ENCODE data around the gene WNT7B. TPM values are rescaled to one million over a fixed set of nuclear protein-coding genes. Genes with fewer than 3 reads are reported as not detected.
A peak's percentile ranks its signal among the peaks of the same experiment; 100 is the strongest.

The WNT7B gene
- total RNA-seq, 2 experiments from 2014 or later, result not detected

DNA sequence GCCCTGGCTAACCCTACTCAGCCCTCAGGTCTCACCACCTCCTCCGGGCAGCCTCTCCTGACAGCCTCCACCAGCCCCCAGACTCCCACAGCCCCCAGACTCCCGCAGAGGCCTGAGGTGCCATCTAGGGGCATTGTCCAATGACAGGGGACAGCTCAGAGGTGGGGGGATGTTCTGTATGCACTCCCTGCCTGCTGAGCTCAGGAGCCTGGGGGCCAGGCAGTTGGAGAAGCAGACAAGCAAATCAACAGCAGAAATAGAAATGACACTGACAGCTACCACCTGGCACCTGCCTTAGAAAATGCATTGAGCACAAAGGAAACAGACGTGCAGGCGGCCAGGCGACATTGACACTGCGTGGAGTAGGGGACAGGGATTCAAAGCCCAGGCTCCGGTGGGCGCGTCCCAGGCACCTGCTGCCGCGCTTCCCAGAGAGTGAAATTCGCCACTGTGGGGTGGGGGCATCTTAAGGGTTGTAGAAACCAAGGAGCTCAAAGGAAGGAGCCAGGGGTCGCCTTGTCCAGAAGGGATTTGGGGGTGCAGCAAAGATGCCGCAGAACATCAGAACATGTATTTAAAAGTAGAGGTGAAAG lies 22.5 kb upstream of the WNT7B start:
- H3K9me3 Mint-ChIP-seq (ENCODE audit: insufficient read depth), result no peaks in the 10 kb centered on the region
- H3K4me3 Mint-ChIP-seq, result no peak overlapping the region
- no peaks in the 10 kb centered on the region for H3K36me3 Mint-ChIP-seq (ENCODE audit: low read depth)
- H3K27me3 Mint-ChIP-seq (ENCODE audit: low read depth), result no peaks in the 10 kb centered on the region
- POLR2A ChIA-PET, result interaction anchor here (1.1 kb wide), 1 partner anchor 9 kb away, joined by 3 read pairs; no protein-coding TSS in a partner anchor
- H3K4me1 Mint-ChIP-seq (ENCODE audit: low read depth), result peaks cover 27% of the 10 kb centered on the region
- ATAC-seq, result no peak
- DNase-seq, result no peak
- CTCF ChIA-PET, result no interaction called here
- H3K27ac Mint-ChIP-seq, result no peak overlapping the region

DNA sequence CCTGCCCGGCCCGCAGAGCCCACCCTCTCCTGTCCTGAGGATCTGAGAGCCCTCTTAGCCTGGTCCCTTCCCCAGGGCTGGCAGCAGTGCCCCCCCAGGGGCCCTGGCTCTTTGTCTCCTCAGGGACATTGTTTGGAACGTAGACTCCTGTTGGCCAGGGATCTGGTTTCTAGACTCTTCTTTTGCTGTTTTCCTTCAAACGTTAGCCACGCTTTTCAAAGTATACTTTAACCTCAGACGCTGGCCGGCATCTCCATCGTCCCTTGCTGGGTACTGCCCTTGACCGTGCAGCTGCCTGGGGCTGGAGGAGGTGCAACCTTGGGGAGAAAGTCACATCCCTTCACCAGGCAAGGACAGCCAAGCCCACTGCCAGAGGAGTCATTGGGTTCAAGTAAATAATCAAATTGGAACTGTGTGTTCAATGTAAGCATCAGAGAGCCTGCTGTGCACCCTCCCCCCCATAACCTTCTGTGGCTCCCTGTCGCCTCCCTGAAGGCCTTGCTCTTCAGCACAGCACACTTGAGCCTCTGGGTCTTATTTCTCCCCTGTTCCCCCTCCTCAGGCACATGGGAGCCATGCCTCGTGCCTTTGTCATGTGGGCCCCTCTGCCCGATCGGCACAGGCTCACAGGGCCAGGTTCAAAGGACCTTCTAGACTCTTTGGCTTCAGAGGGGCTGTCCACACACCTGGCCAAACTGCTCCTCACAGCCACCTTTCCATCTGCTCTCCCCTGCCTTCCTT lies 21.8 kb upstream of the WNT7B start:
- no peak overlapping the region for H3K27ac Mint-ChIP-seq
- no peaks in the 10 kb centered on the region for H3K27me3 Mint-ChIP-seq (ENCODE audit: low read depth)
- H3K4me3 Mint-ChIP-seq, result no peak overlapping the region
- H3K36me3 Mint-ChIP-seq (ENCODE audit: low read depth), result no peaks in the 10 kb centered on the region
- no peak for ATAC-seq
- ChIA-PET POLR2A (interaction anchor here (0.9 to 1.1 kb wide), 2 partner anchors 10 to 297 kb away, joined by 3 read pairs; partner anchors contain the start of gene GTSE1), CTCF (interaction anchor here (1.4 to 5.2 kb wide), 2 partner anchors 7 to 117 kb away, joined by 4 to 67 read pairs; no protein-coding TSS in a partner anchor)
- H3K9me3 Mint-ChIP-seq (ENCODE audit: insufficient read depth), result no peaks in the 10 kb centered on the region
- peaks cover 23% of the 10 kb centered on the region for H3K4me1 Mint-ChIP-seq (ENCODE audit: low read depth)
- no peak for DNase-seq

- no peak for DNase-seq
- H3K36me3 Mint-ChIP-seq (ENCODE audit: low read depth), result no peaks in the 10 kb centered on the region
- CTCF ChIA-PET, result interaction anchor here (1.4 to 5.2 kb wide), 2 partner anchors 8 to 118 kb away, joined by 4 to 67 read pairs; no protein-coding TSS in a partner anchor
- H3K9me3 Mint-ChIP-seq (ENCODE audit: insufficient read depth), result no peaks in the 10 kb centered on the region
- ATAC-seq, result no peak
- H3K4me1 Mint-ChIP-seq (ENCODE audit: low read depth), result peaks cover 21% of the 10 kb centered on the region
- peaks cover 4% of the 10 kb centered on the region for H3K27me3 Mint-ChIP-seq (ENCODE audit: low read depth)
- POLR2A ChIA-PET, result interaction anchor here (0.9 kb wide), 1 partner anchor 298 kb away, joined by 3 read pairs; the partner anchor contains the start of gene GTSE1
- H3K27ac Mint-ChIP-seq, result peak overlapping the region; percentile 61
- no peak overlapping the region for H3K4me3 Mint-ChIP-seq
Observed at GRCh38 chr22:45997777-45998637, 21.0 kb upstream of the WNT7B start.

GRCh38 chr22:45997077-45997776 lies 20.3 kb upstream of the WNT7B start:
- ChIA-PET CTCF (interaction anchor here (1.1 to 5.2 kb wide), 6 partner anchors 9 to 125 kb away, joined by 3 to 67 read pairs (median 7); no protein-coding TSS in a partner anchor), POLR2A (interaction anchor here (0.5 to 0.9 kb wide), 2 partner anchors 221 to 299 kb away, joined by 3 read pairs; partner anchors contain the start of gene GTSE1)
- Mint-ChIP-seq H3K4me3 (no peak overlapping the region), H3K36me3 (ENCODE audit: low read depth) (no peaks in the 10 kb centered on the region), H3K9me3 (ENCODE audit: insufficient read depth) (no peaks in the 10 kb centered on the region), H3K27ac (peak overlapping the region; percentile 63), H3K27me3 (ENCODE audit: low read depth) (peaks cover 6% of the 10 kb centered on the region), H3K4me1 (ENCODE audit: low read depth) (peaks cover 21% of the 10 kb centered on the region)
- ATAC-seq (peak; percentile 56), DNase-seq (peak; percentile 54)

DNA sequence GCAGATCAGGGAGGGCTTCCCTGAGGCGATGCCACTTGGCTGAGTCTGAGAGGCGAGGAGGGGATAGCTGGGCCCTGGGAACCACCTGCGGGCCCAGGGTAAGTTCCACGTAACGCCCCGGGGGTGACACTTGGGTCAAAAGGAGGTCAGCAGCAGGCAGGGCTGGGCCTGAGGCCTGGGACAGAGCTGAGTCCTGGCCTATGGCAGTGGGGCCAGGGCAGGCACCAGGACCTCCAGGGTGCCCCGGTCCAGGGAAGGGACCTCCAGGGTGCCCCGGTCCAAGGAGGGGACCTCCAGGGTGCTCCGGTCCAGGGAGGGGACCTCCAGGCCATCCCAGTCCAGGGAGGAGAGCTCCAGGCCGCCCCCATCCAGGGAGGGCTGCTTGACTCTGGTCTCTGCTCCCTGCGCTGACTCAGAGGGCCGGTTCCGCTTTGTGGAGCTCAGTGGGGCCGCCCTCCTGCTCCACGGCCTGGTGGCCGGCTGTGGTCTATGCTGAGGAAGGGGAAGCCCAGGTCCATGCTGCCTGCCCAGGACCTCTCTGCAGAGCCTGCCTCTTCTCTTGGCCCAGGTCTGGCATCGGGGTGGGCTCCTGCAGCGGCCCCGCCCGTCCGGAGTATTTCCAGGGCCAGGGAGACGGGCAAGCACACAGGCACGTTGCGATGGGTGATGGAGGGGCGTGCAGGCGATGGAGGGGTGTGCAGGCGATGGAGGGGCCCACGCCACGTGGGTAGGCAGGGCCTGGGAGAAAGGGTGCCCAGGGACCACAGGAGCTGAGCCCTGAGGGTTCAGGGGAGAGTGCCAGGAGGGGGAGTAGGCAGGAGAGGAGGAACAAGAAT lies 19.5 kb upstream of the WNT7B start:
- POLR2A ChIA-PET, result interaction anchor here (0.5 to 1.0 kb wide), 2 partner anchors 12 to 220 kb away, joined by 3 to 4 read pairs; no protein-coding TSS in a partner anchor
- CTCF ChIA-PET, result interaction anchor here (0.8 to 5.2 kb wide), 9 partner anchors 10 to 125 kb away, joined by 3 to 67 read pairs (median 4); no protein-coding TSS in a partner anchor
- Mint-ChIP-seq H3K9me3 (ENCODE audit: insufficient read depth) (no peaks in the 10 kb centered on the region), H3K36me3 (ENCODE audit: low read depth) (no peaks in the 10 kb centered on the region), H3K27me3 (ENCODE audit: low read depth) (peaks cover 6% of the 10 kb centered on the region), H3K4me1 (ENCODE audit: low read depth) (peaks cover 21% of the 10 kb centered on the region), H3K4me3 (no peak overlapping the region), H3K27ac (peak overlapping the region; percentile 63)
- DNase-seq, result no peak
- ATAC-seq, result no peak

DNA sequence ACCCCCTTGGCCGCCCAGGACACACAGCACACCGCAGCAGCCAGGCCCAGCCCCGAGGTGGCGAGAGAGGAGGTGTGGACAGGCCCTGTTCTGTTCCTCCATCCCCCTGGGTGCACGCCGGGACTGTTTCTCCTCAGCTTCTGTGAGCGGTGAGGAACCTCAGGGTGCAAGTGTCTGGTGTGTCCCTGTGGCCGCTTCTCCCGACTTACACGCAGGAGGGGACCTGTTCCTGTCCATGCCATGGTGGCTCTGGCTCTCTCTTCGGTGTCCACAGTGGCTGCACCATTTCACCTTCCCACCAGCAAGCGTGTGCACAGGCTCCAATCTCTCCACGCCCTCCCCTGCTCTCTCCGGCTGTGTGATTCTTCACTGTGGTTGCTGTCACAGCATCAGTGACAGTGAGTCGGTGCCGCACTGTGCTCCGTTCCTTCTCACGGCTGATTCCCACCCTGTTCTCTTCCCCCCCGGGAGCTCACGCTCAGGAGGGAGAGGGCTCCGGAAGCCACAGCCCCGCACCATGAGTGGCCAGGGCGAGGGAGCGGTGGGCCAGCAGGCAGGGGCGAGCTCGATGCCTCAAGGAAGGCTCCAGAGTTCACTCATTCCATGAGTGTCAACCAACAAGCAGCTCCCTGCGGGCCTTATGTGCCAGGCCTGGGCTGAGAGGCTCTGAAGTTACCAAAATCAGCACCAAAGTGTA lies 18.6 kb upstream of the WNT7B start:
- H3K27me3 Mint-ChIP-seq (ENCODE audit: low read depth), result peaks cover 6% of the 10 kb centered on the region
- ATAC-seq (no peak), DNase-seq (no peak)
- POLR2A ChIA-PET, result interaction anchor here (1.0 kb wide), 1 partner anchor 11 kb away, joined by 4 read pairs; no protein-coding TSS in a partner anchor
- CTCF ChIA-PET, result interaction anchor here (0.8 to 5.2 kb wide), 9 partner anchors 11 to 126 kb away, joined by 3 to 67 read pairs (median 4); no protein-coding TSS in a partner anchor
- H3K4me1 Mint-ChIP-seq (ENCODE audit: low read depth), result peaks cover 21% of the 10 kb centered on the region
- H3K36me3 Mint-ChIP-seq (ENCODE audit: low read depth), result no peaks in the 10 kb centered on the region
- H3K27ac Mint-ChIP-seq, result peak overlapping the region; percentile 52
- no peak overlapping the region for H3K4me3 Mint-ChIP-seq
- H3K9me3 Mint-ChIP-seq (ENCODE audit: insufficient read depth), result no peaks in the 10 kb centered on the region

DNA sequence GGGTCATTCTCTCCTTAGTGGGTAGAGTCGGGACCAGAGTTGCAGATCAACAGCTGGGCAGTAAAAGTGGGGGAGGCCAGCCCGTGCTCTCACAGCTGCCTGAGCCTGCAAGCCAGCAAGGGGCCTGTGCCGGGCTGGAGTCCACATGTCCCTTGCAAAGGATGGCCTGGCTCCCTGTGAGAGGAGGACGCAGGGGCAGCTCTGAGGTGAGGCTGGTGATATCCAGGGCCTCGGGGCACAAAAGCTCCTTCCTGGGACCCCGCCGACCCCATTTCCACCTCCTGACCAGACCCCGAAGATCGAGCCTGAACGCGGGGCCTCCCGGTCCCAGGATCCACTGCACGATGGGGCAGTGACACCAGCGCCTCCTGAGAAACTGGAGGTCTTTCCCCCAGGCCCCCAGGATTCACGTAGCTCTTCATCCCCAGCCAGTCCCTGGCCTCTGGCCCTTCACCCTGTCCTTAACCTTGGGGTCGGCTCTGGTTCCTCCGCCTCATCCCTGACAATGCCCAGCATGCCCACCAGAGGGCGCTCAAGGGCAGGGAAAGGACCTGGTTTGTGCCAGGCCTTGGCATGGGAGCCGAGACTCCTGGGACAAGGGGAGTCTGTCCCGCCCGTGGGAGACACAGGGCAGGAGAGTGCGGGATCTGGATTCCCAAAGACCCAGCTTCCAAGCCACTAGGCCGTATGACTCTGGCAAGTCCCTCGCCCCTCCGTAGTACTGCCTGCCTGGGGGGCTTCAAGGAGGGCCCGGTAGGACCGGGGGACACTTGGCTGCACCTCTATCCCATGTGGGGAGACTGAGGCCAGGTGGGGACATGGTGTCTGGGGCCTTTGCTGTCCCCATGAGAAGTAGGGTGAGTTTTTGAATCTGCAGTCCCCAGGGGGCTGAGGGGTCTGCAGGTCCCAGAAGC lies 17.8 kb upstream of the WNT7B start:
- no peak overlapping the region for H3K27ac Mint-ChIP-seq
- DNase-seq, result peak; percentile 83

GRCh38 chr22:45993841-45994240 lies 16.9 kb upstream of the WNT7B start:
- no peaks in the 10 kb centered on the region for H3K9me3 Mint-ChIP-seq (ENCODE audit: insufficient read depth)
- peak overlapping the region; percentile 59 for H3K27ac Mint-ChIP-seq

More for the DNA sequence above, 17.8 kb upstream of the WNT7B start:
- peak; percentile 66 for ATAC-seq
- no peaks in the 10 kb centered on the region for H3K36me3 Mint-ChIP-seq (ENCODE audit: low read depth)
- POLR2A ChIA-PET, result interaction anchor here (0.6 kb wide), 1 partner anchor 156 kb away, joined by 4 read pairs; no protein-coding TSS in a partner anchor
- H3K4me1 Mint-ChIP-seq (ENCODE audit: low read depth), result peaks cover 21% of the 10 kb centered on the region
- no peaks in the 10 kb centered on the region for H3K9me3 Mint-ChIP-seq (ENCODE audit: insufficient read depth)
- CTCF ChIA-PET, result interaction anchor here (0.8 to 5.2 kb wide), 12 partner anchors 8 to 127 kb away, joined by 3 to 67 read pairs (median 5); no protein-coding TSS in a partner anchor
- no peak overlapping the region for H3K4me3 Mint-ChIP-seq
- peaks cover 6% of the 10 kb centered on the region for H3K27me3 Mint-ChIP-seq (ENCODE audit: low read depth)

DNA sequence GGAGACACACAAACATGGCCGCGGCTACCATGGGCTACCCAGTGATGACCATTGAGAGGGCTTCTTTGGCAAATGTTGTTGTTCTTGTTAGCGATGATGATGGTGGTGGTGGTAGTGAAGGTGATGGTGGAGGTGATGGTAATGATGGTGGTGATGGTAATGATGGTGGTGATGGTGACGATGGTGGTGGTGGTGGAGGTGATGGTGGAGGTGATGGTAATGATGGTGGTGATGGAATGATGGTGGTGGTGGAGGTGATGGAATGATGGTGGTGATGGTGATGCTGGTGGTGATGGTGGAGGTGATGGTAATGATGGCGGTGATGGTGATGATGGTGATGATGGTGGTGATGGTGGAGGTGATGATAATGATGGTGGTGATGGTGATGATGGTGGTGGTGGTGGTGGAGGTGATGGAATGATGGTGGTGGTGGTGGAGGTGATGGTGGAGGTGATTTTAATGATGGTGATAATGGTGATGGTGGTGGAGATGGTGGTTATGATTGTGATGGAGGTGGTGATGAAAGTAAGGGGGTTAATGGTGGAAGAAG lies 16.3 kb upstream of the WNT7B start:
- H3K9me3 Mint-ChIP-seq (ENCODE audit: insufficient read depth), result no peaks in the 10 kb centered on the region
- H3K4me1 Mint-ChIP-seq (ENCODE audit: low read depth), result peaks cover 19% of the 10 kb centered on the region
- ATAC-seq, result no peak
- CTCF ChIA-PET, result no interaction called here
- peaks cover 6% of the 10 kb centered on the region for H3K27me3 Mint-ChIP-seq (ENCODE audit: low read depth)
- POLR2A ChIA-PET, result no interaction called here
- H3K4me3 Mint-ChIP-seq, result no peak overlapping the region
- no peaks in the 10 kb centered on the region for H3K36me3 Mint-ChIP-seq (ENCODE audit: low read depth)
- no peak for DNase-seq
- no peak overlapping the region for H3K27ac Mint-ChIP-seq

More at GRCh38 chr22:45993841-45994240, 16.9 kb upstream of the WNT7B start:
- POLR2A ChIA-PET, result no interaction called here
- Mint-ChIP-seq H3K4me1 (ENCODE audit: low read depth) (peaks cover 21% of the 10 kb centered on the region), H3K4me3 (no peak overlapping the region), H3K36me3 (ENCODE audit: low read depth) (no peaks in the 10 kb centered on the region), H3K27me3 (ENCODE audit: low read depth) (peaks cover 6% of the 10 kb centered on the region)
- ATAC-seq (no peak), DNase-seq (no peak)
- CTCF ChIA-PET, result interaction anchor here (0.9 to 5.2 kb wide), 6 partner anchors 9 to 122 kb away, joined by 3 to 67 read pairs (median 4); no protein-coding TSS in a partner anchor

All from activated CD8-positive, alpha-beta T cell treated with anti-CD3 and anti-CD28 coated beads, Interleukin-2, amount 10 ng/mL, durations not matched to agents 7 days and 5 days (primary cell).